ENCODE measurements around the gene DOCK8. TPM values are rescaled to one million over a fixed set of nuclear protein-coding genes. Genes with fewer than 3 reads are reported as not detected.

The DOCK8 gene
- polyA plus RNA-seq, 2 of the 4 experiments (the other 2 are of a cell fraction), result 0.27 to 0.68 TPM

DNA sequence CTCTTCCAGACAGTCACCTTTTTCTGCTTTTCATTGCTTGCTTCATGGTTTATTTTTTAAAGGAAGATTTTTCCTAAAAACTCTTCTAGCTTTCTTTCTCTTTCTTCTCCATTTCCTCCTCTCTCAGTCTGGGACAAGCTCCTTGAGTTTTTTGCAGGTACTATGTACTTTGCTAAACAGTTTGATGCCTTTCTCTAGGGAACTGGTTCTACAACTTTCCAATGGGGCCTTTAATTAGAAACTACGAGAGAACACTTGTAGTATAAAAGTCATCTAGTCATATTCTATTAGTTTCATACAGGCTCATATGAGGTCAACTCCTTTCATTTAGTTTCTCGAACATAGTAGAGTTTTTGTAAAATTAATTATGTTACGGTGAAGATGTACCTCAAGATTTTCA is 189.6 kb downstream of the DOCK8 start:
- DNase-seq (ENCODE audit: low read depth in 1 of 2, low spot score in 1 of 2) (no peak), FAIRE-seq (no peak), ATAC-seq (no peak)
- ChIA-PET POLR2A (interaction anchor here (1.0 kb wide), 1 partner anchor 100 kb away, joined by 4 read pairs; the partner anchor contains the start of gene KANK1), CTCF (interaction anchor here (0.8 to 1.5 kb wide), 2 partner anchors 19 to 22 kb away, joined by 3 read pairs; no protein-coding TSS in a partner anchor)
- 65% methylated on average over 3 of the region's 3 CpGs for WGBS (ENCODE audit: missing lambda C conversion rate)
- Histone ChIP-seq H3K4me3 (no peak overlapping the region), H3K9me3 (no peaks in the 10 kb centered on the region), H3K27ac (no peak overlapping the region), H3K4me2 (no peak overlapping the region), H3K4me1 (no peaks in the 10 kb centered on the region)
- TF ChIP-seq HOXB5 (CRISPR knock-in tag; IDR thresholded peaks at IDR 0.05) (no peak), EHF (CRISPR knock-in tag; IDR thresholded peaks at IDR 0.05) (no peak), JUNB (IDR thresholded peaks at IDR 0.05) (no peak), ZC3H11A (IDR thresholded peaks at IDR 0.05) (no peak), CBX2 (IDR thresholded peaks at IDR 0.05; ENCODE audit: borderline replicate concordance, low read depth) (no peak), ZNF302 (CRISPR knock-in tag; IDR thresholded peaks at IDR 0.05) (no peak), CEBPB (IDR thresholded peaks at IDR 0.05) (no peak), POLR2A (IDR thresholded peaks at IDR 0.05; ENCODE audit: low read length) (no peak)
- TF ChIP-seq, protein P1, sequence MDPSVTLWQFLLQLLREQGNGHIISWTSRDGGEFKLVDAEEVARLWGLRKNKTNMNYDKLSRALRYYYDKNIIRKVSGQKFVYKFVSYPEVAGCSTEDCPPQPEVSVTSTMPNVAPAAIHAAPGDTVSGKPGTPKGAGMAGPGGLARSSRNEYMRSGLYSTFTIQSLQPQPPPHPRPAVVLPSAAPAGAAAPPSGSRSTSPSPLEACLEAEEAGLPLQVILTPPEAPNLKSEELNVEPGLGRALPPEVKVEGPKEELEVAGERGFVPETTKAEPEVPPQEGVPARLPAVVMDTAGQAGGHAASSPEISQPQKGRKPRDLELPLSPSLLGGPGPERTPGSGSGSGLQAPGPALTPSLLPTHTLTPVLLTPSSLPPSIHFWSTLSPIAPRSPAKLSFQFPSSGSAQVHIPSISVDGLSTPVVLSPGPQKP (IDR thresholded peaks at IDR 0.05; ENCODE audit: low read depth, low read length), result no peak
- TF ChIP-seq, protein P2, sequence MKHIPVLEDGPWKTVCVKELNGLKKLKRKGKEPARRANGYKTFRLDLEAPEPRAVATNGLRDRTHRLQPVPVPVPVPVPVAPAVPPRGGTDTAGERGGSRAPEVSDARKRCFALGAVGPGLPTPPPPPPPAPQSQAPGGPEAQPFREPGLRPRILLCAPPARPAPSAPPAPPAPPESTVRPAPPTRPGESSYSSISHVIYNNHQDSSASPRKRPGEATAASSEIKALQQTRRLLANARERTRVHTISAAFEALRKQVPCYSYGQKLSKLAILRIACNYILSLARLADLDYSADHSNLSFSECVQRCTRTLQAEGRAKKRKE (CRISPR knock-in tag; IDR thresholded peaks at IDR 0.05; ENCODE audit: low read depth), result no peak

DNA sequence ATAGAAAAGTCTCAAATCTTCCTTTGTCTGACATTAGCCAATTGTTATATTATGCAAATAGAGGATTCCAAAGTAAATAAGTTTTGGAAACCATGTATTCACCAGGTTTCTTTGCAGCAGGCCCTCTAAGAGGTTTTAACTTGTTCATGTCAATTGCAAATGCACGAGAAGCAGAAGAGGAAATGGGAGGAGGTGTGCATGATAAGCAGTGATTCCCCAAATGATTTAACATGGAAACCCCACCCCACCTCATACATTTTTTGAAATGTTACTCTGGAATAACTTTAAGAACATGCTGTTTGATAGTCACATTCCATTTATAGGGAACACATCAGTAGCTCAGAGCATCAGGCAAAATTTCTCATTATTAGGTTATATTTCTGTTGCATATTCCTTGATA is 190.7 kb downstream of the DOCK8 start:
- WGBS (ENCODE audit: missing lambda C conversion rate), result 64% methylated on average over 1 of the region's 1 CpG
- H3K27ac ChIP-seq, result no peak overlapping the region
- ChIA-PET CTCF (interaction anchor here (1.5 kb wide), 1 partner anchor 20 kb away, joined by 3 read pairs; no protein-coding TSS in a partner anchor), POLR2A (no interaction called here)
- H3K4me3 ChIP-seq, result no peak overlapping the region
- H3K4me2 ChIP-seq, result no peak overlapping the region
- DNase-seq (ENCODE audit: low read depth in 1 of 2, low spot score in 1 of 2), result no peak
- TF ChIP-seq PHF8 (IDR thresholded peaks at IDR 0.05; ENCODE audit: borderline replicate concordance, low read depth), result no peak
- TF ChIP-seq EHF (CRISPR knock-in tag; IDR thresholded peaks at IDR 0.05), result no peak
- no peak for TF ChIP-seq POLR2A (IDR thresholded peaks at IDR 0.05; ENCODE audit: low read length)
- no peak for TF ChIP-seq CBX2 (IDR thresholded peaks at IDR 0.05; ENCODE audit: borderline replicate concordance, low read depth)
- no peak for FAIRE-seq
- H3K4me1 ChIP-seq, result no peaks in the 10 kb centered on the region
- no peaks in the 10 kb centered on the region for H3K9me3 ChIP-seq
- ATAC-seq, result no peak

DNA sequence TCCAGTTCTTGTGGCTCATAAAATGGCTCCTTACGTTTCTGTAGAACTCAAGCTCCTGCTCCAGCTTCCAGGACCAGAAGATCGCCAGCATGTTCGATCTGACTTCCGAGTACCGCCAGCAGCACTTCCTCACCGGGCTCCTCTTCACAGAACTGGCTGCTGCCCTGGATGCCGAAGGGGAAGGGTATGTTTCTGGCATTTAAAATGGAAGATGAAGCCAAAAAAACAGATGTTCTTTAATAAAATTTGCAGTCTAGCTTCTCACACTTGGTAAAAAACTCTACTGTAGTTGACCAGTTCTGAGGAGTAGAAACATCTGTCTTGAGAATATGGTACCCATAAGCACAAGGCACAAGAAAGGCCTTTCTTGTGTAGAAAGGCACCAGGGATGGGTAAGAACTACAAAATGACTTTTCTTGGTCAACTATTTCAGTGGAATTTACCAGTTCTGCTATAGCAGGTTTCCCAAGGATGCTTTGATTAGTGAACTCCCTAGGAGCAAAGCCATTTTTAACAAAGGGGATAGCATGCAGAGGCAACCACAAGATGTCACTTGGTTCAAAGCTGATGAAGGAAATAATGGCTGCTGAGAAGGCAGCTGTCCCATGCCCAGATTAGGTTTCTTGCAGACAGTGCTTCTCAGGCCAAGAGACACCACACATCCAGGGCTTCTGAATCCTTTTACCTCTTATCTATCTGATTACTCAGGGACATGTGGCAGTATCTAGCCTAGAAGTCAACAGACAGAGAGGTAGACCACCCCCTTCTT is 192.4 kb downstream of the DOCK8 start:
- no peaks in the 10 kb centered on the region for H3K4me1 ChIP-seq
- WGBS (ENCODE audit: missing lambda C conversion rate), result 74% methylated on average over 7 of the region's 7 CpGs
- CTCF ChIA-PET, result interaction anchor here (0.7 to 1.3 kb wide), 5 partner anchors 20 to 358 kb away, joined by 3 to 6 read pairs (median 3); no protein-coding TSS in a partner anchor
- FAIRE-seq (no peak), ATAC-seq (peak in 1 of 2 experiments; percentile 59; a peak in 4 of 6 replicates), DNase-seq (ENCODE audit: low read depth in 1 of 2, low spot score in 1 of 2) (peak in 1 of 2 experiments; percentile 20)
- POLR2A ChIA-PET, result no interaction called here
- no peak overlapping the region for H3K27ac ChIP-seq
- no peak overlapping the region for H3K4me2 ChIP-seq
- H3K4me3 ChIP-seq, result no peak overlapping the region
- no peaks in the 10 kb centered on the region for H3K9me3 ChIP-seq
- TF ChIP-seq MYC (IDR thresholded peaks at IDR 0.05; ENCODE audit: borderline replicate concordance, low read length) (no peak), PHF8 (IDR thresholded peaks at IDR 0.05; ENCODE audit: borderline replicate concordance, low read depth) (no peak), FOSB (CRISPR knock-in tag; IDR thresholded peaks at IDR 0.05) (no peak), ESRRA (IDR thresholded peaks at IDR 0.05; ENCODE audit: borderline replicate concordance, low read length) (no peak), EHMT2 (IDR thresholded peaks at IDR 0.05; ENCODE audit: low read depth) (no peak), RAD21 (conservative IDR thresholded peaks at IDR 0.05 in 1 of 2, IDR thresholded peaks at IDR 0.05 in 1 of 2) (peak; percentile 25 to 39; a peak in 2 of 5 replicates), SREBF2 (IDR thresholded peaks at IDR 0.05) (no peak), MAZ (IDR thresholded peaks at IDR 0.05; ENCODE audit: borderline replicate concordance, low read depth, low read length) (no peak), HOXA7 (CRISPR knock-in tag; IDR thresholded peaks at IDR 0.05) (no peak), CBX8 (IDR thresholded peaks at IDR 0.05) (no peak), HOXB5 (CRISPR knock-in tag; IDR thresholded peaks at IDR 0.05) (no peak)
- TF ChIP-seq, protein P3, sequence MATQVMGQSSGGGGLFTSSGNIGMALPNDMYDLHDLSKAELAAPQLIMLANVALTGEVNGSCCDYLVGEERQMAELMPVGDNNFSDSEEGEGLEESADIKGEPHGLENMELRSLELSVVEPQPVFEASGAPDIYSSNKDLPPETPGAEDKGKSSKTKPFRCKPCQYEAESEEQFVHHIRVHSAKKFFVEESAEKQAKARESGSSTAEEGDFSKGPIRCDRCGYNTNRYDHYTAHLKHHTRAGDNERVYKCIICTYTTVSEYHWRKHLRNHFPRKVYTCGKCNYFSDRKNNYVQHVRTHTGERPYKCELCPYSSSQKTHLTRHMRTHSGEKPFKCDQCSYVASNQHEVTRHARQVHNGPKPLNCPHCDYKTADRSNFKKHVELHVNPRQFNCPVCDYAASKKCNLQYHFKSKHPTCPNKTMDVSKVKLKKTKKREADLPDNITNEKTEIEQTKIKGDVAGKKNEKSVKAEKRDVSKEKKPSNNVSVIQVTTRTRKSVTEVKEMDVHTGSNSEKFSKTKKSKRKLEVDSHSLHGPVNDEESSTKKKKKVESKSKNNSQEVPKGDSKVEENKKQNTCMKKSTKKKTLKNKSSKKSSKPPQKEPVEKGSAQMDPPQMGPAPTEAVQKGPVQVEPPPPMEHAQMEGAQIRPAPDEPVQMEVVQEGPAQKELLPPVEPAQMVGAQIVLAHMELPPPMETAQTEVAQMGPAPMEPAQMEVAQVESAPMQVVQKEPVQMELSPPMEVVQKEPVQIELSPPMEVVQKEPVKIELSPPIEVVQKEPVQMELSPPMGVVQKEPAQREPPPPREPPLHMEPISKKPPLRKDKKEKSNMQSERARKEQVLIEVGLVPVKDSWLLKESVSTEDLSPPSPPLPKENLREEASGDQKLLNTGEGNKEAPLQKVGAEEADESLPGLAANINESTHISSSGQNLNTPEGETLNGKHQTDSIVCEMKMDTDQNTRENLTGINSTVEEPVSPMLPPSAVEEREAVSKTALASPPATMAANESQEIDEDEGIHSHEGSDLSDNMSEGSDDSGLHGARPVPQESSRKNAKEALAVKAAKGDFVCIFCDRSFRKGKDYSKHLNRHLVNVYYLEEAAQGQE (IDR thresholded peaks at IDR 0.05), result no peak
- TF ChIP-seq, protein P4, sequence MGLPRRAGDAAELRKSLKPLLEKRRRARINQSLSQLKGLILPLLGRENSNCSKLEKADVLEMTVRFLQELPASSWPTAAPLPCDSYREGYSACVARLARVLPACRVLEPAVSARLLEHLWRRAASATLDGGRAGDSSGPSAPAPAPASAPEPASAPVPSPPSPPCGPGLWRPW (IDR thresholded peaks at IDR 0.05), result no peak
- TF ChIP-seq, protein P5, sequence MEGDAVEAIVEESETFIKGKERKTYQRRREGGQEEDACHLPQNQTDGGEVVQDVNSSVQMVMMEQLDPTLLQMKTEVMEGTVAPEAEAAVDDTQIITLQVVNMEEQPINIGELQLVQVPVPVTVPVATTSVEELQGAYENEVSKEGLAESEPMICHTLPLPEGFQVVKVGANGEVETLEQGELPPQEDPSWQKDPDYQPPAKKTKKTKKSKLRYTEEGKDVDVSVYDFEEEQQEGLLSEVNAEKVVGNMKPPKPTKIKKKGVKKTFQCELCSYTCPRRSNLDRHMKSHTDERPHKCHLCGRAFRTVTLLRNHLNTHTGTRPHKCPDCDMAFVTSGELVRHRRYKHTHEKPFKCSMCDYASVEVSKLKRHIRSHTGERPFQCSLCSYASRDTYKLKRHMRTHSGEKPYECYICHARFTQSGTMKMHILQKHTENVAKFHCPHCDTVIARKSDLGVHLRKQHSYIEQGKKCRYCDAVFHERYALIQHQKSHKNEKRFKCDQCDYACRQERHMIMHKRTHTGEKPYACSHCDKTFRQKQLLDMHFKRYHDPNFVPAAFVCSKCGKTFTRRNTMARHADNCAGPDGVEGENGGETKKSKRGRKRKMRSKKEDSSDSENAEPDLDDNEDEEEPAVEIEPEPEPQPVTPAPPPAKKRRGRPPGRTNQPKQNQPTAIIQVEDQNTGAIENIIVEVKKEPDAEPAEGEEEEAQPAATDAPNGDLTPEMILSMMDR (IDR thresholded peaks at IDR 0.05), result peak; percentile 10; the same call in 1 of the 3 replicates
